HepG2 (cell line): Measurements from ENCODE around the gene GRB7.

Source experiments
- CTCF ChIP-seq: sonication (generic); formaldehyde crosslinking; IDR thresholded peaks from 2 replicates; pipeline ENCODE4 v1.5.0; 2020; ENCODE audit warnings: mild to moderate bottlenecking, missing genetic modification reagents, moderate library complexity
- MTA1 ChIP-seq: sonication (generic); formaldehyde crosslinking; IDR thresholded peaks from 2 replicates; pipeline ENCODE4 v1.4.0; 2020; ENCODE audit warnings: missing genetic modification reagents, mild to moderate bottlenecking, borderline replicate concordance
- NFE2L2 ChIP-seq: fragments of 150-350 bp; IDR thresholded peaks from 2 replicates; pipeline ENCODE4 v1.6.1; 2014; ENCODE audit warnings: low read length

- TF ChIP-seq CTCF (CRISPR knock-in tag) (no peak), MTA1 (no peak), NFE2L2 (no peak)
These were observed 15.6 kb upstream of the GRB7 start for GRCh38 chr17:39722104-39722503.
